GM19324 (cell line): Measurements from ENCODE around the gene IPO9.

Source experiments
- ATAC-seq: cut with Tn5 transposase; IDR thresholded peaks from one replicate; pipeline ENCODE4 v1.9.1; 2021; ENCODE audit warnings: mild to moderate bottlenecking, moderate library complexity; ENCODE audit not compliant: unreplicated experiment, low FRiP score

The IPO9 gene

DNA sequence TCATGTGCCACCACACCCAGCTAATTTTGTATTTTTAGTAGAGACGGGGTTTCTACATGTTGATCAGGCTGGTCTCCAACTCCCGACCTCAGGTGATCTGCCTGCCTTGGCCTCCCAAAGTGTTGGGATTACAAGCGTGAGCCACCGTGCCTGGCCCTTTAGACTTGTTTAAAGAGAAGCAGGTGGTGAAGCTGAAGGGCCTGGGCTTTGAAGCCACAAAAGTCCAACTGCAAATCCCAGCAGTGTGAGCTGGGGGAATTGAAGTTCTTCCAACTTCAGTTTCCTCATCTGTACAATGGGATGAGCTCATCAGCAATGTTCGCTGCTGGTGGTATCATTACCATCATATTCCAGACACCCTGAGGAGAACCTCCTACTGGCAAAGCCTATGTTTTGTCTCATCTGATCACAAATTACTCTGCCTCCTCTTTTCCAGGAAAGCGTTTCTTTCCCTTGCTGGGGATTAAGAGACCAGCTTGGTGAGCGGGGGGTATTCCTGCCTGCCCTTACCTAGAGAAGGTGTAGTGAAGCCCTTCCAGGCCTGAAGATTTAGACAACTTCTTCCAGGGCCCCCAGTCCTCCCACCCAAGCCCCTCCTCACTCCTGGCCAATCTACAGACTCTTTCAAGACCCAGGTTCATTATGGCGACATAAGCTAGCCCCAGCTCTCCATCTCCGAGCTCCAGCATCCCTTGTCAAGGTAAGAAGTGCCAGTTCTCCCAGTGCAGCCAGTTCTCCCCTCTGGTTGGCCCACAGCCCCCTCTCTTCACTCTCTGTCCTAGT is 57.3 kb downstream of the IPO9 start:
- no peak for ATAC-seq

GRCh38 chr1:201887116-201887866 is 58.3 kb downstream of the IPO9 start:
- ATAC-seq = no peak

DNA sequence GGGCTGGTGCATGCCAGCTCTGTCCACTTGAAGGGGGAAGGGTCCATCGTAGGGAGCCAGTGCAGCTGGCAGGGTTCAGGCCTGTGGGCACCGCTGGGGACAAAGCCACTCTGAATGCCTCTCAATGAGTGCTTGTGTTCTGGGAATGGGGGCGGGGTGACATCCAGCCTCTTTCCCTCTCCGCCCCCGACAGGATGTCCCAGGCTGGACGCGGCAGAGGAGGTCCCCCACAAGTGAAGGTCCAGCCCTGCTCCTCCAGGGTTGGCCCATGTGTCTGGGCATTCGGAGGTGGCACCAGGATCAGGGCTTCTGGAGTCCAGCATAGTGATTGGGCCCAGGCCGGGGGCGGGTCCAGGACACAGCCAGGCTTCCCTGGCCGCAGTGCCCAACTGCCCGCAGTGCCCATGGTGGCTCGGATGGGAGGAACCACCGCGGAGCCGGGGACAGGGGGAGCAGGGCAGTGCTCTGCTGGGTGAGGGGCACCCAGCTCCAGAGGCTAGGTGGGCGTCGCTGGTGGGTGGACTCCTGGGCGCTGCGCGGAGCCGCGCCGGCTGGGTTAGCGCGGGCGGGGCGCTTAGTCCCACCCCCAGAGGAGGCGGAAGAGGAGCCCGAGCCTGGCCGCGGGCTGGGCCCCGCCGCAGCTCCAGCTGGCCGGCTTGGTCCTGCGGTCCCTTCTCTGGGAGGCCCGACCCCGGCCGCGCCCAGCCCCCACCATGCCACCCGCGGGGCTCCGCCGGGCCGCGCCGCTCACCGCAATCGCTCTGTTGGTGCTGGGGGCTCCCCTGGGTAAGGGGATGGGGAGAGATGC is 59.5 kb downstream of the IPO9 start, which contains the start of gene SHISA4:
TSS of gene SHISA4 (plus strand) at position 617 of the 808 bp plus-strand sequence. CDS start at position 714, 97 bp downstream.
- ATAC-seq = no peak

GRCh38 chr1:201889090-201889968 is 60.4 kb downstream of the IPO9 start:
- ATAC-seq = no peak

- no peak for ATAC-seq
Measured at GRCh38 chr1:201890223-201890622, 61.3 kb downstream of the IPO9 start.

DNA sequence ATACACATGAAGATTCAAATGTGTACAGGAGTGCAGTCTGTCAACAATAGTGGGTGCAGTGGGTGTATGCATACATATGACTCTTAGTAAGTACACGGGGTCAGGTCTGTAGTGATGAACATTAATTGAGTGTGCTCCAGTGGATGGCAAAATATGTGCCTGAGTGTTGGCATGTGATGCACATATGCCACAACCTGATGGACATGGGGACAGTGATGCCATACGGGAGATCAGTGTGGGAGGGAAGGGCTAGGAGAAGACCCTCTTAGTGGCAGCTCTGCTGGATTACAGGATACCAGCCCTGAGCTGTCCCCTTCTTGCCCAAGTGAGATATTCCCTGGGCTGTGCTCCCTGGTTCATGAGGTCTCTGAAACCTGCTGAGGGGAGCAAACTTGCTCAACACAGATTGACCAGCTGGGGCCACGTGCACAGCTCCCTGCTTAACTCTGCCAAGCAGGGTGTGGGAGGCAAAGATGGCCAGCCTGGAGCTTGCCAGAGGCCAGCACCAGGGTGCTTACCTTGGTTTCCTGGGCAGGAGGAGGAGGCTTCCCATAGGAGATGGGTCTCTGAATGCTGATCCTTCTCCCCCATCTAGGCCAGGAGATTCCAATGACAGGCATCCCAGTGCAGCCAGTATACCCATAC is 62.0 kb downstream of the IPO9 start:
- ATAC-seq = no peak

DNA sequence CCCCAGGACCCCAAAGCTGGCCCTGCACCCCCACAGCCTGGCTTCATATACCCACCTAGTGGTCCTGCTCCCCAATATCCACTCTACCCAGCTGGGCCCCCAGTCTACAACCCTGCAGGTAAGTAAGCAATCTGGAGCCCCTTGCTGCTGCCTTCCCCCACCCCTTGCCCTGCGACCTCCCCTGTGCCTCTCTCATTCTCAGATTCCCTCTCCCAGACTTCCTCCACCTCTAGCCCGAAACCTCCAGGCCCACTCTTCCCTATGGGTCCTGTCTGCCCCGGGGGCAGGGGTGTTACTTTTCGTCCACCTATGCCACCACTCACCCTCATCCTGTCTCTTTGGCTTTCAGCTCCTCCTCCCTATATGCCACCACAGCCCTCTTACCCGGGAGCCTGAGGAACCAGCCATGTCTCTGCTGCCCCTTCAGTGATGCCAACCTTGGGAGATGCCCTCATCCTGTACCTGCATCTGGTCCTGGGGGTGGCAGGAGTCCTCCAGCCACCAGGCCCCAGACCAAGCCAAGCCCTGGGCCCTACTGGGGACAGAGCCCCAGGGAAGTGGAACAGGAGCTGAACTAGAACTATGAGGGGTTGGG is 62.6 kb downstream of the IPO9 start:
- ATAC-seq = no peak

GRCh38 chr1:201892211-201892610 is 63.3 kb downstream of the IPO9 start:
- ATAC-seq = no peak

DNA sequence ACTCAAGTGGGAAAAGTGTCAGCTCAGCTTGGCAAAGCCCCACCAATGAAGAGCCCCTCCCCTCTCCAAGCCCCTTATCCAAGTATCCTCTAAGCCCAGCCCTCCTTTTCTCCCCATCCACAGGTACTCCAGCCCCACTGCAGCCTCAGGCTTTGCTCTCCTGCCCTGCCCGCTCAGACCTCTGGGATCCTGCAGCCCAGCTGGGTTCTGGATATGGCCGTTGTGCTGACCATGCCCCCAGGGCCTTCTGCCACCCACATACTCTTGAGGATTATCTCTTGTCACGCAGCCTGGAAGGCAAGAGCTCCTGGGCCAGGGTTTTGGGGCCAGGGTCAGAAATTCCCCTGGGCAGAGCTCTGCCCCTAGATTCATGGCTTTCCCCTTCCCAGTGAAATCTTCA is 64.5 kb downstream of the IPO9 start:
- no peak for ATAC-seq

- no peak for ATAC-seq
Measured at GRCh38 chr1:201894343-201895119, 65.6 kb downstream of the IPO9 start.

GRCh38 chr1:201895120-201895665 is 66.2 kb downstream of the IPO9 start:
- no peak for ATAC-seq

GRCh38 chr1:201895913-201896807 is 67.2 kb downstream of the IPO9 start:
- ATAC-seq = no peak

DNA sequence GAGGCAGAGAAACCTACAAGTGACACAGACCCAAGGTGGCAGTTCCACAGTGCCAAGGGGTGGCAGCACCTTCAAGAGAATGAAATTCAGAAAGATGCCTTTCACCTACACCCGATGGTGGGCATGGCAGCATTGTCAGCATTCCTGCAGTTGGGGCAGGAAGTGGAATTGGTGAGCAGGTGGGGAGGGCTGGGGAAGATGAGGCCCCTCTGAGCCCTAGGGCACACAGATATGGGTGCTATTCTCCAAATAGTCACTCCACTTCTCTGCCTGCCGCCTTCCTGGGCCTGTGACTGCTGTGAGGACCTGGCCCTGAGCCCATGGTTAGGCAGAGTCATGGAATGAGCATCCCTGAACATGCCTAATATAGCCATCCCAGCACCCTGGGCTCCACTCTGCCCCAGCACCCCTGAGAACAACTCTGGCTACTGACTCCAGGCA is 68.0 kb downstream of the IPO9 start:
- no peak for ATAC-seq

- no peak for ATAC-seq
Measured at GRCh38 chr1:201898240-201898894, 69.4 kb downstream of the IPO9 start.

DNA sequence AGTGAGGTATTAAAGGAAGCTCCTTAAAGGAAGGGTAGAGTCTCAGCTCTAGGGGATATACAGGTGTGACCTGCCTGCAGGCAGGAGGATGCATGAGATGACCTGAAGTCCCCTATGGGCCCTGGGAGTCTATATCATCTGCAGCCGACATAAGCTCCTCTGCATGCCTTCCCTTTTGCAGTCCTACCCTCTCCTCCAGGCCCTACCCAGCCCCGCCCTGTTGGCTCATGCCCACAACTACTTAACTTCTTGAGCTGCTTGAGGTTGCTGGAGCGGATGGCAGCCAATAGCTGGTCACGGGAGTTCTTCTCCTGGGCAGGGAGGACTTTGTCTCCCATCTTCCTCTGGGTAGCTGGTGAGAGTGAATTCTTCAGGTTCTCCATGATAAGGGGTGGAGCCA is 70.0 kb downstream of the IPO9 start:
- no peak for ATAC-seq

DNA sequence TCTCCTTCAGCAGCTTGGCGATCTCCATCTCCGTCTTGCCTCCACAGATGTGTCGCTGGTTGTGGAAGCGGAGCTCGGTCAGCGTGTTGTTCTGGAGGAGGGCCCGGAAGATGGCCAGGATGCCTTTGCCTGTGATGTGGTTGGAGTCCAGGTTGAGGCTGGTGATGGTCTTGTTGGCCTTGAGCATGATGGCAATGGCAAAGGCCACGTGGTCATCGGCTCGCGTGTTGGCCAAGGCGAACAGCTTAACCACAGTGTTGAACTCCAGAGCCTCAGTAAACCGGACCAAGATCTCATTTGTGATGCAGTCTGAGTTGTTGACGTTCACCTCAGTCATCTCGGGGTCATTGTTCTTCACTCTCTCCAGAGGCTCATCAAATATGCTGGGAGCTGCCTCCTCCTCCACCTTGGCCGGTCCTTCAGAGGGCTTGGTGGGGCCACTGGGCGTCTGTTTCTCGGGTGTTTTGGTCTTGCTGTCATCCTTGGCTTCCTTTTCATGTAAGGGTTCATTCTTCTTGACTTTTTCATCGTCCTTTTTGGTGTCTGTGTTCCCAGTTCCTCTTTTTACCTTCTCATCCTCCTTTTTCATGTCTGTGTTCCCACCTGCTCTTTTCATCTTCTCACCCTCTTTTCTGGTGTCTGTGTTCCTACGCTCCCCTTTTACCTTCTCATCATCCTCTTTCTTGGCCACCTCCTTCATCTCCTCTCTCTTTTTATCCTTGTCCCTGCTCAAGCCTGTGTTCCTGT is 70.9 kb downstream of the IPO9 start:
- ATAC-seq = no peak
